HG03103 (cell line): Measurements from ENCODE around the gene AGMO.

Source experiments
- ATAC-seq: cut with Tn5 transposase; IDR thresholded peaks from one replicate; pipeline ENCODE4 v1.9.1; 2021; ENCODE audit warnings: low read depth; ENCODE audit not compliant: unreplicated experiment

Gene AGMO

GRCh38 chr7:15504351-15504750, 57.5 kb downstream of the AGMO start:
- ATAC-seq, result no peak

GRCh38 chr7:15503603-15504290, 58.1 kb downstream of the AGMO start:
- ATAC-seq, result no peak

- no peak for ATAC-seq
These were observed 63.4 kb downstream of the AGMO start for GRCh38 chr7:15498465-15498864.

- ATAC-seq, result no peak
These were observed 66.6 kb downstream of the AGMO start for GRCh38 chr7:15495170-15495569.

GRCh38 chr7:15494711-15495110, 67.1 kb downstream of the AGMO start:
- no peak for ATAC-seq

GRCh38 chr7:15491361-15491760, 70.5 kb downstream of the AGMO start:
- ATAC-seq, result no peak

- no peak for ATAC-seq
These were observed 71.5 kb downstream of the AGMO start for GRCh38 chr7:15490291-15490690.

GRCh38 chr7:15489861-15490260, 72.0 kb downstream of the AGMO start:
- no peak for ATAC-seq

- ATAC-seq, result no peak
These were observed 72.4 kb downstream of the AGMO start for GRCh38 chr7:15489383-15489782.

GRCh38 chr7:15488401-15488800, 73.4 kb downstream of the AGMO start:
- no peak for ATAC-seq

GRCh38 chr7:15487896-15488295, 73.9 kb downstream of the AGMO start:
- no peak for ATAC-seq

- ATAC-seq, result no peak
These were observed 75.8 kb downstream of the AGMO start for GRCh38 chr7:15485998-15486397.

GRCh38 chr7:15485431-15485830, 76.4 kb downstream of the AGMO start:
- ATAC-seq, result no peak

GRCh38 chr7:15481132-15481531, 80.7 kb downstream of the AGMO start:
- ATAC-seq, result no peak

GRCh38 chr7:15478401-15478800, 83.4 kb downstream of the AGMO start:
- ATAC-seq, result no peak

GRCh38 chr7:15476531-15476918, 85.3 kb downstream of the AGMO start:
- no peak for ATAC-seq

GRCh38 chr7:15475808-15476530, 85.8 kb downstream of the AGMO start:
- no peak for ATAC-seq

GRCh38 chr7:15471669-15471950, 90.2 kb downstream of the AGMO start:
- no peak for ATAC-seq

- ATAC-seq, result no peak
These were observed 90.8 kb downstream of the AGMO start for GRCh38 chr7:15470825-15471668.

GRCh38 chr7:15464667-15465121, 97.1 kb downstream of the AGMO start:
- ATAC-seq, result no peak

GRCh38 chr7:15463801-15464666, 97.8 kb downstream of the AGMO start:
- ATAC-seq, result no peak
